Type B pancreatic cell (in vitro differentiated cells): ENCODE measurements around the gene CBR4. TPM values are rescaled to one million over a fixed set of nuclear protein-coding genes. Genes with fewer than 3 reads are reported as not detected.

Experiments
- DNase-seq: peaks from one replicate; pipeline ENCODE4 v3.0.0; 2021; ENCODE audit warnings: mixed read lengths; ENCODE audit not compliant: unreplicated experiment; ENCODE audit errors: extremely low spot score
- H3K27ac Mint-ChIP-seq: 2 replicates; pipeline ENCODE4 v1.8.0; 2021; ENCODE audit warnings: mild to moderate bottlenecking, mixed read lengths
- H3K27me3 Mint-ChIP-seq: 2 replicates; pipeline ENCODE4 v1.8.0; 2021; ENCODE audit warnings: mixed read lengths
- H3K36me3 Mint-ChIP-seq: 2 replicates; pipeline ENCODE4 v1.8.0; 2021; ENCODE audit warnings: mixed read lengths
- H3K4me1 Mint-ChIP-seq: one replicate; pipeline ENCODE4 v1.8.0; 2021; ENCODE audit warnings: mixed read lengths; ENCODE audit not compliant: unreplicated experiment
- H3K4me3 Mint-ChIP-seq: 2 replicates; pipeline ENCODE4 v1.8.0; 2021; ENCODE audit warnings: mild to moderate bottlenecking, mixed read lengths
- H3K9me3 Mint-ChIP-seq: 2 replicates; pipeline ENCODE4 v1.8.0; 2021; ENCODE audit warnings: mixed read lengths
- long read RNA-seq: library from polyadenylated mRNA; unstranded; transcript quantifications from one replicate; pipeline ENCODE4 v2.0.0, GENCODE V29; 2020
- total RNA-seq: library from RNA; stranded (reverse); gene quantifications from 2 replicates; pipeline ENCODE4 v1.2.1, GENCODE V29; 2021; ENCODE audit warnings: low replicate concordance
- TF ChIP-seq, protein P1 (sequence below): fragments of 200-600 bp; sonication (generic); conservative IDR thresholded peaks from 2 replicates; pipeline ENCODE4 v1.5.0; 2021; ENCODE audit warnings: antibody characterized with exemption, mild to moderate bottlenecking

Gene CBR4
- 25.8 and 42.6 TPM in 2 replicates for total RNA-seq
- long read RNA-seq, transcript CBR4-201 (5 exons, 3,443 nt): major isoform, 12 of 70 reads
- long read RNA-seq, partial matches to known transcripts: 6 of 70 reads
- long read RNA-seq, other reads (novel, unspliced or antisense): 51 of 70 reads

DNA sequence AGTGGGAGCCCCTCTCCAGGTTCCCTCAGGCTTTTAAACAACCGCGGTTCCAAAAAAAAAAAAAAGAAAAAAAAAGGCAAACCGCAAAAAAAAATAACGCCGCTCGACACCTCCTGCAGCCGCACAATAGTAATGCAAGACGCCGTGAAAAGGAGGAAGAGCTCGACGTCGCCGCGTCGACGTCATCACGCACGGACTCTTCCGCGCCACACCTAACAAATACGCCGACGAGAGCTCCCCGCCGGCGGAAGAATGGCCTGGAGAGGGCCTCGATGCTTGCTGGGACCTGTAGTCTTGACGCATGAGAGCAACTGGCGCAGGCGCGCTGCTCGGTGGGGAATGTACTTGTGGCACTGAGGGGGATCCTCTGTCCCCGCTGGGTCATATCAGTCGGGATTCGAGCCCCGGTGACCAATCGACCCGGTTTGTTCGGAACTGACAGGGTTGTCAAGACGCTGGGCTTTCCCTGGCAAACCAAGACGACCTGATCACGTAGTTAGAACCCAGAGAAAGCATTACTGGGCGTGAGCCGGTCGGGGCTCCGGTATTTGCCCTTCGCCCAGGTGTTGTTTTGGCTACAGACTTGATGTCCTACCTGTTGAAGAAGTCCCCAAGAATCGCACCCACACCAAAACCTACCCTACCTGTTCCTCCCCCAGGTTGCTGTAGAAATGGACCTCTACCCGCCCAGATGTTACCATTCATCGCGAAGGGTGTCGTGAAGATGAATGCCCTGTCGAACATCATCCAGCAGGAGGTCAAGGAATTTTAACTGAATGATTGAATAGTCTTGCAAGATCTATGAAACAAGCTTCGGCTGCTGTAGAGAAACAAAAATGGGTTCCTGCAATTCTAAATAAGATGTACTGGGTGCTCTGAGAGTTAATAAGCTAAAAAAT lies at the start of gene CBR4:
CBR4 (minus strand) TSS at position 131 of the 899 bp plus-strand sequence. CDS start 166 bp downstream, outside the sequence.
- Mint-ChIP-seq H3K27me3 (no peaks in the 10 kb centered on the region), H3K9me3 (no peaks in the 10 kb centered on the region), H3K36me3 (peaks cover 7% of the 10 kb centered on the region), H3K4me3 (peak within 1 kb of the TSS; percentile 96), H3K27ac (peak within 1 kb of the TSS; percentile 99), H3K4me1 (peaks cover 32% of the 10 kb centered on the region)
- TF ChIP-seq, protein P1, sequence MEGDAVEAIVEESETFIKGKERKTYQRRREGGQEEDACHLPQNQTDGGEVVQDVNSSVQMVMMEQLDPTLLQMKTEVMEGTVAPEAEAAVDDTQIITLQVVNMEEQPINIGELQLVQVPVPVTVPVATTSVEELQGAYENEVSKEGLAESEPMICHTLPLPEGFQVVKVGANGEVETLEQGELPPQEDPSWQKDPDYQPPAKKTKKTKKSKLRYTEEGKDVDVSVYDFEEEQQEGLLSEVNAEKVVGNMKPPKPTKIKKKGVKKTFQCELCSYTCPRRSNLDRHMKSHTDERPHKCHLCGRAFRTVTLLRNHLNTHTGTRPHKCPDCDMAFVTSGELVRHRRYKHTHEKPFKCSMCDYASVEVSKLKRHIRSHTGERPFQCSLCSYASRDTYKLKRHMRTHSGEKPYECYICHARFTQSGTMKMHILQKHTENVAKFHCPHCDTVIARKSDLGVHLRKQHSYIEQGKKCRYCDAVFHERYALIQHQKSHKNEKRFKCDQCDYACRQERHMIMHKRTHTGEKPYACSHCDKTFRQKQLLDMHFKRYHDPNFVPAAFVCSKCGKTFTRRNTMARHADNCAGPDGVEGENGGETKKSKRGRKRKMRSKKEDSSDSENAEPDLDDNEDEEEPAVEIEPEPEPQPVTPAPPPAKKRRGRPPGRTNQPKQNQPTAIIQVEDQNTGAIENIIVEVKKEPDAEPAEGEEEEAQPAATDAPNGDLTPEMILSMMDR: peak; percentile 66
- DNase-seq: peak; percentile 95

- Mint-ChIP-seq H3K36me3 (no peaks in the 10 kb centered on the region), H3K27ac (peak overlapping the region; percentile 44), H3K9me3 (no peaks in the 10 kb centered on the region), H3K4me3 (no peak overlapping the region), H3K27me3 (no peaks in the 10 kb centered on the region), H3K4me1 (peaks cover 20% of the 10 kb centered on the region)
- DNase-seq: no peak
- TF ChIP-seq, protein P1: no peak
Measured at GRCh38 chr4:169059306-169060211, 49.5 kb upstream of the CBR4 start.

DNA sequence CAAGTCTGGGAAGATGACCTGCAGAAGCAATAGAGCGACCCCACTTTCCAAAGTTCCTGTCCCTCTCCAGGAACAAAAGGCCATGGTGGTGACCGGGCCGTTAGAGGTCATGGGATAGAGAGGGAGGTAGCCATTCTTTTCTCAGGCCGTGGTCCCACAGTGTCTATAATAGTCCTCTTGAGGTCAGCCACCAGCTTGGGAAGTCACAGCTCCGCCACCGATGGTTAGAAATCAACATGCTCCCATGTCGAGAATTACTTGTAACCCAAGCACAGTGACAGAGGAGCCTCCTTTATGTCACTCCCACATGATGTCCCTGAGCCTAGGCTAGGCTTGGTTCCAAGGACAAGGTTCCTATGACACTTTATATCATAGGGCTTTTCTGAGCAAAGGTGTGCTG lies 48.3 kb upstream of the CBR4 start:
- TF ChIP-seq, protein P1: no peak
- Mint-ChIP-seq H3K4me3 (no peak overlapping the region), H3K27me3 (no peaks in the 10 kb centered on the region), H3K4me1 (peaks cover 20% of the 10 kb centered on the region), H3K27ac (no peak overlapping the region), H3K36me3 (no peaks in the 10 kb centered on the region), H3K9me3 (no peaks in the 10 kb centered on the region)
- DNase-seq: no peak

DNA sequence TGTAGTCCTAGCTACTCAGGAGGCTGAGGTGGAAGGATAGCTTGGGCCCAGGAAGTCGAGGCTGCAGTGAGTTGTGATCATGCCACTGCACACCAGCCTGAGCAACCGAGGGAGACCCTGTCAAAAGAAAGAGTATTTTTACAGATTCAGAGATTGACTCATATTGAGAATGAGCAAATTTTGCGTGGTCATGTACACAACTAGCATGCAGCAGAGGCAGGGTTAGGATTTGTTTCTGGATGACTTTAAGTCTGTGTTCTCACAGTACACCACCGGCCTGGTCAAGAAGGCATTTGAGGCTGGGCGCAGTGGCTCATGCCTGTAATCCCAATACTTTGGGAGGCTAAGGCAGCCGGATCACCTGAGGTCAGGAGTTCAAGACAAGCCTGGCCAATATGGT lies 44.8 kb upstream of the CBR4 start:
- Mint-ChIP-seq H3K27ac (no peak overlapping the region), H3K27me3 (peaks cover 12% of the 10 kb centered on the region), H3K4me3 (no peak overlapping the region), H3K9me3 (no peaks in the 10 kb centered on the region), H3K36me3 (no peaks in the 10 kb centered on the region), H3K4me1 (peaks cover 22% of the 10 kb centered on the region)
- no peak for DNase-seq
- TF ChIP-seq, protein P1: no peak

- Mint-ChIP-seq H3K4me1 (peaks cover 19% of the 10 kb centered on the region), H3K36me3 (no peaks in the 10 kb centered on the region), H3K27ac (no peak overlapping the region), H3K4me3 (no peak overlapping the region), H3K9me3 (no peaks in the 10 kb centered on the region), H3K27me3 (peaks cover 12% of the 10 kb centered on the region)
- TF ChIP-seq, protein P1: no peak
- no peak for DNase-seq
Measured at GRCh38 chr4:169052594-169052945, 42.5 kb upstream of the CBR4 start.
